GM19035 (cell line): ENCODE data around the gene NCOA6.
A peak's percentile ranks its signal among the peaks of the same experiment; 100 is the strongest.
"Not testable (repeated sequence)": the region's sequence is repeated elsewhere in the genome, so short reads cannot be mapped to it uniquely, and the experiment has no call there.

ENCODE experiments used
- ATAC-seq: cut with Tn5 transposase; IDR thresholded peaks from one replicate; pipeline ENCODE4 v1.9.1; 2021; ENCODE audit not compliant: unreplicated experiment

NCOA6 gene

GRCh38 chr20:34831936-34832335, 6.5 kb upstream of the NCOA6 start:
- ATAC-seq: no peak

GRCh38 chr20:34829191-34829590, 3.7 kb upstream of the NCOA6 start:
- no peak for ATAC-seq

GRCh38 chr20:34824806-34825529, 483 bp downstream of the NCOA6 start:
- ATAC-seq: peak; percentile 74

- ATAC-seq: peak; percentile 42
These were observed 1.0 kb downstream of the NCOA6 start for GRCh38 chr20:34824452-34824805.

- ATAC-seq: no peak
These were observed 1.4 kb downstream of the NCOA6 start for GRCh38 chr20:34824026-34824425.

- no peak for ATAC-seq
These were observed 4.5 kb downstream of the NCOA6 start for GRCh38 chr20:34820805-34821578.

GRCh38 chr20:34817801-34818200, 7.7 kb downstream of the NCOA6 start:
- ATAC-seq: no peak

GRCh38 chr20:34817072-34817471, 8.4 kb downstream of the NCOA6 start:
- ATAC-seq: no peak

- ATAC-seq: no peak
These were observed 9.8 kb downstream of the NCOA6 start for GRCh38 chr20:34815636-34816035.

GRCh38 chr20:34808583-34808982, 16.9 kb downstream of the NCOA6 start:
- ATAC-seq: no peak

- not testable (repeated sequence) for ATAC-seq
These were observed 17.4 kb downstream of the NCOA6 start for GRCh38 chr20:34807944-34808465.

GRCh38 chr20:34806255-34806654, 19.2 kb downstream of the NCOA6 start:
- ATAC-seq: no peak

- no peak for ATAC-seq
These were observed 26.6 kb downstream of the NCOA6 start for GRCh38 chr20:34798871-34799270.

- no peak for ATAC-seq
These were observed 27.1 kb downstream of the NCOA6 start for GRCh38 chr20:34798328-34798727.

- ATAC-seq: no peak
These were observed 28.1 kb downstream of the NCOA6 start for GRCh38 chr20:34797012-34797995.

GRCh38 chr20:34794006-34794585, 31.4 kb downstream of the NCOA6 start:
- no peak for ATAC-seq

- no peak for ATAC-seq
These were observed 32.6 kb downstream of the NCOA6 start for GRCh38 chr20:34792687-34793363.

- ATAC-seq: no peak
These were observed 34.0 kb downstream of the NCOA6 start for GRCh38 chr20:34791289-34792020.

GRCh38 chr20:34781220-34781619, 44.2 kb downstream of the NCOA6 start:
- ATAC-seq: no peak
